NCI-H1105 treated with DMSO at 0.1 percent for 48 hours (cell line): ENCODE results near the gene TRAPPC10.

ENCODE experiments used
- DNase-seq: peaks from one replicate; lab custom pipeline; 2025; lab: John Stamatoyannopoulos, UW

TRAPPC10 gene

DNA sequence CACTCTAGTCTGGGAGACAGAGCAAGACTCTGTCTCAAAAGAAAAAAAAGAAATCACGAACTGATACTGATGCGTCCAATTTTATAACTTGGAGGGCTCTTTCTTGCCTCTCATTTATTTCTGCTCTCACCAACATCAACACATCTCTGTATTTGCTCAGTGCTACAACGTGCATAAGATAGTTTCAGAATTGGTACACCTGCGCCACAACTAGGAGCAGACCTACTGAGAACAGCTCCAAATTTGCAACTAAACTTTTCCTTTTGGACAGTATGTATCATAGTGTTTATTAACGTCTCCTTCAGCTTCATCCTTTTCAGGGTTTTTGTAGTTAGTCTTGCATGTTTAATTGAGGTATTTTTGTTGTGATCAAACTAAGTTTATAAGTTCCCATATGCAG, 27.7 kb downstream of the TRAPPC10 start:
- DNase-seq = no peak

DNA sequence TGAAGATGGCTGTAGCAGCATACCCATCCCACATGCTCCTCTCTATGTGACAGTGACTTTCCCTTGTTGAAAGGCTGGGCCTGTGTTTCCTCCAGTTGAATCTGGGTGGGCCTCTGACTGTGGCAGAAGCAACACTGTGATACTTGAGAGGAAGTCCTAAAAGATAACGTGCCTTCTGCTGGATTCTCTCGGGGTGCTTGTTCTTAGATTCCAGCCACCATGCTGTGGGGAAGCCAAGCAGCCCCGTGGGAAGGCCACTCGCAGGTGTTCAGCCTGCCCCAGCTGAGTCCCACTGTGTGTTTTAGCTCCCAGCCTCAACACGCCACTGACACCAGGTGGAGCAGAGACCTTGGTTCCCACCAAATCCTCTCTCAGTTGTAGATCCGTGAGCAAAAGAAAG, 31.5 kb downstream of the TRAPPC10 start:
- no peak for DNase-seq

DNA sequence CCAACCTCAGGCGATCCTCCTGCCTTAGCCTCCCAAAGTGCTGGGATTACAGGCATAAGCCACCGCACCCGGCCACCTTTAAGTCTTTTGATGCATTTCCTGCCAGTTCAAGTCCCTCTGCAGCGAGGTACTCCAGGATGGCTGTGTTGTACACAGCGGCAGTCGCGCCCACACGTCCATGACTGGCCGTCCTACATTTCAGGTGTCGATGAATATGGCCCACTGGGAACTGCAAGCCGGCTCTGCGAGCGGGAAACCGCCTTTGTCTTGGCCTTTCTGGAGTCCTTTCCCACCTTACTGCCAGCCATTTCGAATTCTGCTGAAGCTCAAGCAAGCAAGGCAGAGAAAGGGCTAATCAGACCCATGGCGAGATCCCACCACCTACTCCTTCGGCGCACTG, 34.6 kb downstream of the TRAPPC10 start:
- no peak for DNase-seq

DNA sequence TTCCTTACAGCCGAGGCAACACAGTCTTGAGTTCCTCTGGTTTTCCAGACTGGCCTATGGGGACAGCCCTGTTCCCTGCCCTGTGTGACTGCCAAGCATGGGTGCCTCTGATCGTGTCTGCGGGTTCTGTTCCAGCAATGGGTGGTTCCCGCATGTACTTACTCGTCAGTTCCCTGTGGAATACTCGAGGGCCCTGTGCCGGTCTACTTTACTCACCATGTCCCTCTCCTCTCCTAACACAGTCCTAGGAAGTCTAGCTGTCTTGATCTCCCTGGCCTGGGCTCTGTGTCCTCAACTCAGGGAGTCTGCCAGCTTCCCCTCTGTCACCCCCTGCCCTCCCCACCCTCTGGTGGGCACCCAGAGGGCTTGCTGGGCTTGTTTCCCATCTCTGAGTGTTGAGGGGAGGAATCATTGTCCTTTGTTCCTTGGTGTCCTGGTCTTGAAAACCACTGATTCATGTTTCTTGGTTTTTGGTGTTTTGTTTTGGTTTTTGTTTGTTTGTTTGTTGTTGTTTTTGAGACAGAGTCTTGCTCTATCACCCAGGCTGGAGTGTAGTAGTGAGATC, 36.0 kb downstream of the TRAPPC10 start:
- no peak for DNase-seq

DNA sequence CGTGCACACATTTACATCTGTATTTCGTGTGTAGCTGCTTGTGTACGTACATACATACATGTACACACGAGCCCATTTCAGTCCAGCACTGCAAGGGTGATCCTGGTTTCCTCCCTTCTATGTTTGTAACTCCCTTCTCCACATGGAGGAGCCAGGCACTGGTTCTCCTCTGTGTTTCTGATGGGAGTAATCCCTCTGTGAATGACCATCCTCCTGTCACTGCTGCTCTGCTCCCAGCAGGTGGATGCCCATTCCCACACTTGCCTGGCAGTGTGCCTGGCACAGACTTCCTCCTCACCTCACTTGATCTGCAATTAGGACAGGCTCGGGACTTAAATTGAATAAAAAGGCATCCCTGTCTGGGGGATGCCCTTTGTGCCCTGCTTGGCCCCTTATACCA, 37.1 kb downstream of the TRAPPC10 start:
- peak; percentile 1 for DNase-seq

DNA sequence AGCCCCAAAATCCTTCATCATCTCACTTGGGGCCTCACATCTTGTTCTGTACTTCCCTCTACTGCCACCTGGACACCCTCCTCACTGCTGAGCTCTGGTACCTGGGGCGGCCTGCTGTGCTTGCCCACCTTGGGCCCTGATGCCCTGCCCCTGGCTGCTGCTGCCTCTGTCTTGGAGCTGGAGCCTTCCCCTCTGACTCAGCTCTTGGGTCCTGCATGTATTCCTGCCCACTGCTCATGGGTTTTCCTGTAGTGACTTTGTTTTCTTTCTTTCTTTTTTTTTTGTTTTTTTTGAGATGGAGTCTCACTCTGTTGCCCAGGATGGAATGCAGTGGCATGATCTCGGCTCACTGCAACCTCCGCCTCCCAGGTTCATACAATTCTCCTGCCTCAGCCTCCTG, 37.5 kb downstream of the TRAPPC10 start:
- no peak for DNase-seq

DNA sequence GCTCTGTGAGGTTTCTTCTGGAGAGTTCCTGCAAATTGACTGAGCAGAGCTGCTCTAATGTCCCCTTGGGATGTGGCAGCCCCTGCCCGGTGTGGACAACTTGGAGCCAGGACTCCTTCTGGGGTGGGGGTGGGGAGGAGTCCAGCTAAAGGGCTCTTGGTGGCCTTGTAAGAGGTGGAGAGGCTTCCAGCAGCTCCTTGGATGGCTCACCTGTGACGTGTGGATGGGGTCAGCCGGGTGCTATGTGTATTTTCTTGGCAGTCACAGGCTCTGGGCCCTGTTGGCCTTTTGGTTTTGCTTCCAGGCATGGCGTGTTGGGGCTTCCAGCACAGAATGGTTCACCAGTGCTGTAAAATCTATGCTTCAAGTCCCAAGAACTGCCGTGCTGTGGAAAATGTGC, 38.2 kb downstream of the TRAPPC10 start:
- DNase-seq = no peak

DNA sequence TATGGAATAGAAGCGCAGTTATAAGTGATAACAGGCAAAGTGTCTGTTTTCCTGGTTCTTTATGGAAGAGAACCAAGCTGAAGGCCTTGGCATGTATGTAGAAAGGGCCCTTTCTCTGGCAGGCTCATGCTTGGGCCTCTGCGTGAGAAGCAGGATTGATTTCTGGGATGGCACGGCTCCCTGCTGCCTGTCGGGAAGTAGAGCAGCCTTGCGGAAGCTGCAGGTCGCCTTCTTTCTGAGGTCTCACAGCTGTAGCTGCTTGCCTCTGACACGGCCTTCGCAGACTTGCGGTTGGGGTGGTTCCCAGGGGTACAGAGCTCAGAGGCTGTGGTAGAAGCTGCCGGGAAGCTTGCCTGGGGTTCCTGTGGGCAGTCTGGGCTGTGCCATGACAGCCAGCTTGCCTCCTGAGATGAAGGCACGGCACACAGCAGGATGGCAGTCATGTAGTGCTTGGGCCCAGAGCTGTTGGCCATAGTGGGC, 39.4 kb downstream of the TRAPPC10 start:
- DNase-seq = no peak

DNA sequence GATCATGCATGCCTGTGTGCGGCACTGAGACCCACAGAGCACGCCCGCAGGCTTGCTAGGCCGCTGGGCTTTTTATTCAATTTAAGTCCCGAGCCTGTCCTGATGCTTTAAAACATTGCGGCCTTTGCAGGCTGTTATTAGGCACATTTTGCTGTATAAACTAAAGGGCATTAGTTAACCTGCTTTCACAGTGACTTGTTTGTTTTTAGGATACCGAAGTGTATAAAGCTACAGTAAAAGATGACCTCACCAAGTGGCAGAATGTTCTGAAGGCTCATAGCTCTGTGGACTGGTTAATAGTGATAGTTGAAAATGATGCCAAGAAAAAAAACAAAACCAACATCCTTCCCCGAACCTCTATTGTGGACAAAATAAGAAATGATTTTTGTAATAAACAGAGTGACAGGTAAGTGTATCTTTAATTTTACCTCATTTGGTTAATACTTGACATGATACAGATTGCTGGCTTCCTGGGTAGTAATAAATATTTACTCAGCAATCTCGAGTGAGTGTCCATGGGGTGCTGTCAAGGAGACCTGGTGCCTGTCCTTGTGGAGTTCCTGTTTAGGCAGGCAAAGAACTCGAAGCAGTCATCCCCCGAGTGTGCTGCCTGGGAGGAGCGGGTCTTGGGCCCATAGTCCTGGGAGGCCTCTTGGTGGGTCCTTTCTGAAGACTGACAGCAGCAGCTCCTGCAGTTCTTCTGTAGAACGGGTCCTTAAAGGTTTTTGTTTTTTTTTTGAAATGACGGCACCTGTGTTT, 40.1 kb downstream of the TRAPPC10 start:
- no peak for DNase-seq

DNA sequence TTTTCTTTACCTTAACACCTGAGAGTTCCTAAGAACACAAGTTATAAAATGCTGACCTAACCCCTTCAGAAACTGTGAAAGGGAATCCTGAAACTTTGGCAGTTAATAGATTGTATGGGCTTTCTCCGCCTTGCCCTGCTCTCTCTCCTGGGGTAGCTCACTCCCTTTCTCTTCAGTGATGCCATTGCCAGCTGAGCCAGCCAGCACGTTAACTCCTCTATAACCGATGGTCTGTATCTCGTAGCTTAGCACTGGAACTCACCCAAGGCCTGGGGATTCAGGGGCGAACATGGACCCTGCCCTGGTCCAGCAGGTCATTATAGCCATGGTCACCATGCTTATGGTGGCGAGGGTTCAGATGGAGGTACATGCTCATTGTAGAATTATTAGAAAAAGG, 40.7 kb downstream of the TRAPPC10 start:
- no peak for DNase-seq

DNA sequence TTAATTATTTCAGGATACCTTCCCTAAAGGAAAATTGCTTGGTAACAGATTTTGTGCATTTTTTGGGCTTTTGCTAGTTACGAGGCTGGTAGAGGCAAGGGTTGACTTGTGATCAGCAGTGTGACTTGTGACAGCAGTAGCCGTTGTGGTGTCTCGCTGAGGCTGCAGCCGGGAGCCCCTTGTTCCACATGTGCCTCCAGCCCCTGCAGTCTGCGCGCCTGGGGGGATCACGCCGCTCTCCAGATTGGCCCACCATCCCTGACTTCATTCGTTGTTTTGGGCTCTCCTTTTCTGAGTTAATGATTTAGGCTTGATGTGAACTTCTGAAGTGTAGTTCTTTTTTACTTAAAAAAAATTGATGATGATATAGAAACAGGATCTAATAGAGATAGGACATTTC, 41.5 kb downstream of the TRAPPC10 start:
- DNase-seq = no peak

DNA sequence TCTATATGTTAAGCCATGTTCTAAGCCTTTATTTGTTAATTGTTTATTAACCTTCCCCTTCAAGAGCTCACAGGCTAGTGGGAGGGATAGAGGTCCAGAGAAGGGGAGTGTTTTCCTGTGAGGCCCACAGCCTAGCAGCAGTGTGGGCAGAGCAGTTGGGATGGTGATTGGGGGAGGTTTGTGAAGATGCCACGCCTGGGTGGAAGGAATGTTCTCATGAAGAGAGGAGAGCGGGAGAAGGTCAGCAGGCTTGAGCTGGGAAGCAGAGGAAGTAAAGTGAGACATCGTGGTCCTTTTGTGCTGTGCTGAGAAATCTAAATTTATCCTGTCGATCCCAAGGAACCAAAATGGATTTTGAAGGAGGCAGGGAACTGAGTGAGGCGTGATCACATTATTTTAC, 42.6 kb downstream of the TRAPPC10 start:
- no peak for DNase-seq

DNA sequence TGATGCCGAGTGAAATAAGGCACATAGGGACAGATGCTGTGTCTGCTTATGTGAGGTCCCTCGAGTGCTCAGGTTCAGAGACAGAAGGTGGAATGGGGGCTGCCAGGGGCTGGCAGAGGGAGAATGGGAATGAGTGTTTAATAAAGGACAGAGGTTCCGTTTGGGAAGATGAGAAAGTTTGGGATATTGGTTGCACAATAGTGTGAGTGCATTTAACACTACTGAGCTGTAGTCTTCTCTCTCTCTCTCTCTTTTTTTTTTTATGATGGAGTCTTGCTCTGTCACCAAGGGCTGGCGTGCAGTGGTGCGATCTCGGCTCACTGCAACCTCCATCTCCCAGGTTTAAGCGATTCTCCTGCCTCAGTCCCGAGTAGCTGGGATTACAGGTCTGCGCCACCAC, 44.9 kb downstream of the TRAPPC10 start:
- no peak for DNase-seq

DNA sequence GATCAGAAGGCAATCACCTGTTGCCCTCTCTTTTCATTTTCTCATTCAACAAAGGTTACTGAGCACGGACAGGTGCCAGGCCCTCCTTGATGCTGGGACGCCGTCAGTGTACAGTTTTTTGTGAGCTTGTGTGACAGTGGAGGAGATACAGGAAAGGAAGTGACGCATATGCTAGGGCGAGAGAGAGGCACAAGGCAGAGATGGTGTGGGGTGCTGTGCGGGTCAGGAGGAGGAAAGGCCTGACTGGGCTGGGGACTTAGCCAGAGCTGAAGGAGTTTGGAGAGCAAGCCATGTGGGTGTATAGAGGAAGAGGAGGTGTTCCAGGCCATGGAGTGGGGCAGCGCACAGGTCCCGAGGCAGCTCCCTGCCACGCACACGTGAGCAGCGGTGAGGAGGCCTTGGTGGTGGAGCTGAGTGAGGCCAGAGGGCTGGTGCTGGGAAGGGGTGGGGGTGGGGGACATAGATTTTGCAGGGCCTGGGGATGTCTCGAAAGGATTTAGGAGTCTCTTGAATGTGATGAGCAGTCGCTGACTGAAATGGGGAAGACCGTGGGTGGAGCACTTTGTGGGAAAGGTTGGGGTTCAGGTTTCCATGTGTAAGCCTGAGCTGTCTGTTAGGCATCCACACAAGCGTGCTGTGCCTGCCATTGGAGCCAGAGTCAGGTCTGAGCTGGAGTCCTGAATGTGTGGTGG, 46.0 kb downstream of the TRAPPC10 start:
- DNase-seq = no peak

DNA sequence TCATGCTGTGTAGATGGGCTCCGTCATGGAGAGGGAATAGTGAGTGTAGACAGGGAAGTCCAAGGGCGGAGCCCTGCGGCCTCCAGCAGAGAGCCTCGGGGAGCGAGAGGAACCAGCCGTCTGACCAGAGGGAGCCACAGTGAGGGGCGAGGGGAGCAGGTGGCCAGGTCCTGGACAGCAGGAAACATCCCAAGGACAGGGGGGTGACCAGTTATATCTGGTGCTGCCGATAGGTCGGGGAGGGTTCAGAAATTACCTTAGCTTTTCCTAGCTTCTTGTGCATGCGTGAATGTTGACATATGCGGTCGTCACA, 46.5 kb downstream of the TRAPPC10 start:
- no peak for DNase-seq

DNA sequence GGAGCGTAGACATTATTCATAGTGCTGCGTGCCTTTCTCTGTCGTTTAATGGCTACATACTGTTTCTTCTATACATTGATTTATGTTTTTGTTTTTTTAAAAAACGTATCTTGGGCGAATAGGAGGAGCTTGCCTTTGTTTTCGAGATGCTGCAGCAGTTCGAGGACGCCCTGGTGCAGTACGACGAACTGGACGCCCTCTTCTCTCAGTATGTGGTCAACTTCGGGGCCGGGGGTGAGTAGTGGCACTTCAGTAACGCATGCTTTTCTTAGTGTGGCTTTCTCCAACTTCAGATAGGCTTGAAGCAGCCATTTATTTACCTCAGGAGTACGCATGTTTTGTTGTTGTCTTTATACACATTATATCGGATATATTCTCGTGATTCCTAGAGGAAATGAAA, 46.9 kb downstream of the TRAPPC10 start:
- no peak for DNase-seq

DNA sequence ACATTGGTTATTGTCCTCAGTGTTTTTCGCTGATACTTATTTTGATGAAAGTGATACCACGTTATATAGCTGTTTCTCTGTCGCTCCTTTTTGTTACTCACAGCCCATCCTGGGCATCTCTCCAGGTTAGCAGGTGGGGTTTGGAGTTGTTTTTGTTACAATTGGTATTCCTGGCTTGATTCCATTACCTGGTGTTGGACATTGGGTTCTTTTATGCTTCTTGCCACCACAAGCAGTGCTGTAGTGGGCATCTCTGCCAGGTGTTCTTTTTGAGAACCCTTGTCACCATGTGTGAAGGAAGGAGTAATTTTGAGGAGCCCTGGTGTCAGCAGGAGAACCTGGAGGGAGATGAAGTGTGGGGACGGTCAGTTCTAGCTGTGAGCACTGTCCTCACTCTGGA, 47.6 kb downstream of the TRAPPC10 start:
- peak; percentile 81 for DNase-seq

DNA sequence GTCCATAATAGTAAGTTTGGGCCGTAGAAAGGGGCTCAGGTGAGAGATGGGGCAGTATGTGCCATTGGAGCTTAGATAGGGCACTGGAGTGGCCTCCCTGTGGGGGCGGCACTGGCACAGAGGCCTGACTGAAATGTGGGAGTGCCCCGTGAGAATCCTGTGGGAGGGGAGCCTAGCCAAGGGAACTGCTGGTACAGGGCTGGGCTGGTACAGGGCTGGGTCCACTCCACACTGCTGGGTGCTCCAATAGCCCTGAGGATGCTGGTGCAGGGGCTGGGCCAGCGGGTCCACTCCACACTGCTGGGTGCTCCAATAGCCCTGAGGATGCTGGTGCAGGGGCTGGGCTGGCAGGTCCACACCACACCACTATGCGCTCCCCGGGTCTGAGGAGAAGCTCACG, 50.3 kb downstream of the TRAPPC10 start:
- DNase-seq = no peak

DNA sequence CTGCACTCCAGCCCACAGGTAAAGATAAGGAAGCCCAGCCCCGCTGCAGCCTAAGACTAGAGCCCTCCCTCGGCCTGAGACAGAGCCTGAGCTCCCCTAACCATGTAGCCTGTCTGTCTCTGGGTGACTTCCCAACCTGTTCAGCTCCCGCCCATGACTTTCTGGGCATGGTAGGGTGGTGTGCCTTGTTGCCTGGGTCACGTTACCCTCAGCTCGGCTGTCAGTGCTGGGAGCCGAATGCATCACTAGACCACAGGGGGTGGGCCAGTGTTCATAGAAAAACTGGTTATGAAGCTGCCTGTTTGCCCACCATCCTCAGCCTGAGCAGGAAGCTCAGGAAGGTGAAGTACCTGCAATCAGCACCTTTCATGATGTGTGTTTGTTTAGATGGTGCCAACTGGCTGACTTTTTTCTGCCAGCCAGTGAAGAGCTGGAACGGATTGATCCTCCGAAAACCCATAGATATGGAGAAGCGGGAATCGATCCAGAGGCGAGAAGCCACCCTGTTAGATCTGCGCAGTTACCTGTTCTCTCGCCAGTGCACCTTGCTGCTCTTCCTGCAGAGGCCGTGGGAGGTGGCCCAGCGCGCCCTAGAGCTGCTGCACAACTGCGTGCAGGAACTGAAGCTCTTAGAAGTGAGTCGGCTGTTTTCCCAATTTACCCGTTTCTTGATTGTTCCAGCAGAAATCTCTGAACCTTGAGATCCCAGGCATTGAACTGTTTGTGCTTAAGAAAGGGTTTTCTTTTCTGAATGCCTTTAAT, 51.2 kb downstream of the TRAPPC10 start:
- DNase-seq = no peak

DNA sequence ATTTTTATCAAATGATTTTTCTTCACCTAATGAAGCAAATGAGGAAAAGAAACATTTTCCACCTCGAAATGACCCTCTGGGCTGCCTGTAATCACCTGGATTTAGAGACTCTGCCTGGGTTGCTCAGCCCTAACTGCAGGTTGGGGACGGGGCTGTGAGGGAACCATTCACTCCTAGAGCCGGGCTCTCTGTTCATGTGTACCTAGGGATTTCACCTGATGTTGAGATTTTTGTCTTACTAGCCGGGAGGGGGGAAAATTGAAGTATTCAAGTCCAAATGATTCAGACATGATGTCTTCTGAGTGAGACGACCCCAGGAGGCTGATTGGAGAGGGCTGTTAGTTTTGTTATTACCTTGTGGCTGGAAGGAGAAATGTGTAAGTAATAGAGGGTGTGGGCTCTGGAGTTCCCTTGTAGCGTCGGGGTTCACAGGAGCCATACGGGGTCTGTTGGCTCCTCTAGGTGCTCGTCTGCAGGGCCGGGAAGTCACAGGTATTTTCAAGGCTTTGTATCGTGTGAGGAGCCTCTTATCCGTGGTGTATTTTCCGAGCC, 52.8 kb downstream of the TRAPPC10 start:
- DNase-seq = no peak

DNA sequence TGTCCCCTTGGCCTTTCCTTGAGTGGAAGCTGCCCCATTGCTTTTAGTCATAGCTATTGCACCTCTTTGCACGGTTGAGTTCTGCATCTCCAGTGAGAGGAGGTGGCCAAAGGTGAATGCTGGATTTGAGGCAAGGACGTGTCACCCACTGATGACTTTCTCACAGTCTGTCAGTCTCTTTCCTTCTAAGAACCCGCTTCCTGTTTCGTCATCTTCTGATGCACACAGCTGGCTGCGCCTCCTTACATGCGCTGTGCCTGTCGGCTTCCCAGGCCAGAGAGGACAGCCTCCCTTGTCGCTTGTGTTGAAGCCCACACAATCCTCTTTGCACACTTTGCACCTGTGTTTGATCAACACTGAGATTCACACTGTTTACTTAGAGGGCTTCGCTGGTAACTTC, 53.3 kb downstream of the TRAPPC10 start:
- DNase-seq = no peak

DNA sequence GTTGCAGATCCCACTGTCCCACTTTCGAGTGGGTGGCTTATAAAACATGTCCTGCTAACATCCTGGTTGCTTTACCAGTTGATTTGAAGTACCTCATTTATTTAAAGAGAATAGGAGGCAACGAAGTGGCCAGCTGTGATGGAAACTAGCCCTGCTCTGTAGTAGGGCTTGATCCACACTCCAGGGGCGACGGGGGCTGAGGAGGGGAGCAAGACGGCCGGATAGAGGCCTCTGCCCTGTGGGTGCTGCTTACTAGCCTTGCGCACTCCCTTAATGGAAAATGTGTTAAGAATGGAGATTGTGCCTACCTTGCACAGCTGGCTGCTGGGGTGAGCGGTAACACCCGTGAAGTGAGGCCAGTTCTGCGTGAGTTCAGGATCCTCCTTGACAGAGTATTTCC, 54.0 kb downstream of the TRAPPC10 start:
- DNase-seq = no peak
